HG02884 (cell line): ENCODE data around the gene PLK2.

Experiments used
- ATAC-seq: cut with Tn5 transposase; IDR thresholded peaks from one replicate; pipeline ENCODE4 v1.9.1; 2021; ENCODE audit warnings: mild to moderate bottlenecking, moderate library complexity; ENCODE audit not compliant: unreplicated experiment

The PLK2 gene

DNA sequence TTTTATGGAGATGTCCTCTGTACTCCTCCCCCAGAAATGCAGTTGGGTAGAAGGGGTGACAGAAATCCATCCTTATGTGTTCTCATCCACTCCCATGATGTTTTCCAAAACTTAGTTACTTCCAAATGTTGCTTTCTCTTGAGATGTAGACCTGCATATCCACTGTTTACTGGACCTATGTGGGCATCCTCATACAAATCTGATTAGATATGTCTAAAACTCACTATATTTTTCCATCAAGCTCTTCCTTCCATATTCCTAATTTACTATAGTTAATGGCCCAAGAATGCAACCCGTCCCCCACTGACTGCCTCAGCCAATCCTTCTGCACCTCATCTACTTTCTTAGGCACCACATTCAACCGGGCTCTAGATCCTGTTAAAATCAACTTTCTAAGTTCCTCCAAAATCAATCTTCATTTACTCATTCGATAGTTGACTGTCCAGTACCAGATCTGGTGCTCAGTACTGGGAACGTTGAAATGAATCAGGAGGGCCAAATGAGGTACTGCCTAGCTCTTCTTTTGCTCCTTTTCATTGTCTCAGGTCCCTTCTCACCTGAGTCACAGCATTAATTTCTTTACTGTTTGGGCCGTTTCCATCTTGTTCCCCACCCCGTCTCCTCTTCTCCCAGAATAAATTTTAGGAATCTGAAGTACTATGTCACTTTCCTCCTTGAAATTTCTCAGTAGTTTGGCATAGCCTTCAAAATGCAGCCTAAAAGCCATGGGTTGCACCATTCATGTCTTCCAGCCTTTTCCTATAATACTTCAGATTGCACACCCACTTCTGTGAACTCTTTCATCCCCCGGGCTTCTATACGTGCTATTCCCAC, 7.9 kb downstream of the PLK2 start:
- ATAC-seq = no peak

DNA sequence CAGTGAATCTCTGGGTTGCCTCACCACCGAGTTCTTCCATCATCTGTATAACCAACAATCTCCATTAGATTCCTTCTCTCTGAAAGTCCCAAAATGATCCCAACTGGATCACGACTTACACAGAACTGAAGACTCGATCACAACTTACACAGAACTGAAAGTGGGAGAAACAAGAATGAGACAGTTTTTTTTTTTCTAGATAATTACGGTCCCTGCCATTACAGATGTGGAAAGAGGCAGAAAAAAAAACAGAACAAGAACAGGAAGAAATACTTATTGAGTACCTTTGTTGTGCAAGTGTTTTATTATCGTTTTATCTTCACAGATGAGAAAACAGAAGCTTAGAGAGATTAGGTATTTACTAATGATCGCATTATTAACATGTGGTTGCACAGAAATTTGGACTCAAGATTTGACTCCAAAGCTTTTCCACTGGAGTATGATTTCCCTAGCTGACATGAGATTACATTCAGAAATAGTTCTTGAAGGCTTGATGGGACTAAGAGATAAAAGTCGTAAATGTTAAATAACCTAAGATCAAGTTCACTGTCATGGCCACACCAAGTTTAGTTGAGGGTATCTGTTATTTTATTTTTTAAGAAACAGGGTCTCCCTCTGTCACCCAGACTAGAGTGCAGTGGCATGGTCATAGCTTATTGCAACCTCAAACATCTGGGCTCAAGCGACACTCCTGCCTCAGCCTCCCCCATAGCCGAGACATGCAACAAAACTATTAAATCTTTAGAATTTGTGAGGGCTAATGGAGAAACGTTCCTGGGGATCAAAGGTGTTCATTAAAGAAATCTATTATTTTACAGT, 8.9 kb downstream of the PLK2 start:
- no peak for ATAC-seq

DNA sequence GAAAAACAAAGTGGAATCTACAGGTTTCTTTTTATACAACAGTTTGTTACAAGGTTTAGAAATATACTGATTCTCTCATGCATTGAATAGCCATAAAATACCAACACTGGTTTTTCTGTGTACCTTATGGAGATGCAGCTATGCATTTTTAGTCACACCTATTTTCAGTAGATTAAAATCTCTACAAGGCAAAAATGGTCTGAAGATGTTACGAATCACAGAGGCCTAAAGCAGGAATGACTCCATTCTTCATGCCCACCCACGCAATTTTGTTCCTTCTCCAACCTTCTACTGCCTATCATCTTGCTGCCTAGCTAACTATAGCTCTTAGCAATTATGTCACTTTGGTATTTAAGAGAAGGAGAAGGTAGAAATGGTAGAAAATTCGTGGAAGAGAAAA, 9.9 kb downstream of the PLK2 start:
- ATAC-seq = no peak

DNA sequence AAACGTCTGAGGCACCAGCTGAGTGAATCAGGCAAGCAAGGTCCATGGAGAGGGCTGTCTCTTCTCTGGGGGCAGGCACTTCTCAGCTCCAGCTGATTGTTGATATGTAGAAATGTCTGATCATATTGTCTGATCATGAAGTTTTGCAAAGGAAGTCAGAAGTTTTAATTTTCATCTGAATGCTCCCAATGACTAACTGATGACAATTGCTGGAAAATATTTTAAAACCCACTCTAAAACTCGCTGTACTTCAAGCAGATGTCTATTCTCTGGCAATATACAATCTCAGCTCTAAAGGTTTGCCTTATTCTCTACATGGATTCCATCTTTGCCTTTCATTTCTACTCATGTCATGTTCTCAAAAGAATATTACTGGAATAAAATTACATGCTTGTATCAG, 12.7 kb downstream of the PLK2 start:
- no peak for ATAC-seq

DNA sequence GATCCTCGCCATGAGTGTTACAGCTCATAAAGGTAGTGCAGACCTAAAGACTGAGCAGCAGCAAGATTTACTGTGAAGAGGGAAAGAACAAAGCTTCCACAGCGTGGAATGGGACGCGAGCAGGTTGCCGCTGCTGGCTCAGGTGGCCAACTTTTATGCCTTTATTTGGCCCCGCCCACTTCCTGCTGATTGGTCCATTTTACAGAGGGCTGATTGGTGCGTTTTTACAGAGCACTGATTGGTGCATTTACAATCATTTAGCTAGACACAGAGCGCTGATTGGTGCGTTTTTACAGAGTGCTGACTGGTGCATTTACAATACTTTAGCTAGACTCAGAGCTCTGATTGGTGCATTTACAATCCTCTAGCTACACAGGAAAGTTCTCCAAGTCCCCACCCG, 13.9 kb downstream of the PLK2 start:
- no peak for ATAC-seq

DNA sequence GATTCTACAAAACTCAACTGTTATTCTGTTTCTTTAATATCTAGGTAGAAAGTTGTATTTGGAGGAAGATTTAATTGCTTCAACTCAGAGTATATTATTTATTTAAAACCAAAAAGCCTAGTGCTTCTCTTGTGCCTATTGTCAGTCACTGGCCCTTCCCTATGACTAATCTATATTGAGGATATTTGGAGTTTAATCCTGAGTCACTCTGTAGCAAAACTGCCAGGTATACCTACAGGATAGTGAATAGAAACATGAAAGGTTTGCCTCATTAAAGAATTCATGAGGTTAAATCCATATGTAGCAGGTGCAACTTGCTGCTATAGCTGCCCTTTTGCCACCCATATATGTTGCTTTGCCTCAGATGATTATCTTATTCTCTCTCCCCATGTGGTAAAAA, 15.1 kb downstream of the PLK2 start:
- no peak for ATAC-seq

DNA sequence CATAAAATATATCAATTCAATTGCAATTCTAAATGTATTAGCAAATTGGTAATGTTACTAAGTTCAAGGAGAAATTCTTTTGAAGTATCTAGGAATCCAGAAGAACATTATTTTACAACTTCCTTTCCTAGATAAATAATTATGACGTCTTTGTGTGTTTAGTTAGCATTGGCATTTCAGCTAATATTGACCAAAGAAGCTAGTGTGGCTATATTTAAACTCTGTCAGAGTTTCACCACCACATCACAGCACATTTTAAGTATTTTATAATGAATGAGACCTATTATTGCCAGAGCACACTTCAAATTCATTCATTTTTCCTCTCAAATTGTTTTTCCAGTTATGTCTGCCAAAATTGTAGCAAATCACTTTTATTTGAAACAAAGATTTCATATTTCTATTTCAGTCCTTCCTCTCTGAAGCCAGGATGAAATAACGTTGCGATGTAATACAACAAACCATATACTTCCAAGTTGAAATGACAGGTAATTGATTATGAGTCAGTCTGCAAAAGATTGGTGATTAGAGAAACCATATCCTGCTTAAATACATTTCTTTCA, 18.9 kb downstream of the PLK2 start:
- ATAC-seq = no peak

DNA sequence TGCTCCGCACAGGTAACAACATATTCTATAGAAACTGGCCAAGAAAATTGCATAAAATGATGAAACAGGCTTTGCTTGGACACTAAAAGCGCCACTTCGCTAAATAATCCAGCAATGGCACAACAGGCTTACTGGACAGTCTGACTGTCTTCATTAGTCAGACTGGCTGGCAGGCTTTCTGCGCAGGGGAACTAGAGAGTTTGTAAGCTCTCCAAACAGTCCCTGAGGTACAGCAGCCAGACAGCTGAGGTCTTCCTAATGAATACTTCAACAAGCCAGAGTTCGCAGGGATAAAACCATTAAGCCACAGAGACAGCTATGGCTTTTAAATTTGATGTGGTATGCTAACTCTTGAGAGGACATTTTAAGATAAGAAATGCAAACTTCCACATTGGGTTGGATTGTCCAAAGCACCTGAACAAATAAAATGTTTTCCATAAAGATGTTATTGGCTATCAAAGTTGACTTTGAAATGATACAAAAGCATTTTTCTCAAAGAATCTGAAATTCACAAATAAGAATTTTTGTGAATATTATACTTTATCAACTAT, 20.7 kb downstream of the PLK2 start:
- ATAC-seq = no peak

DNA sequence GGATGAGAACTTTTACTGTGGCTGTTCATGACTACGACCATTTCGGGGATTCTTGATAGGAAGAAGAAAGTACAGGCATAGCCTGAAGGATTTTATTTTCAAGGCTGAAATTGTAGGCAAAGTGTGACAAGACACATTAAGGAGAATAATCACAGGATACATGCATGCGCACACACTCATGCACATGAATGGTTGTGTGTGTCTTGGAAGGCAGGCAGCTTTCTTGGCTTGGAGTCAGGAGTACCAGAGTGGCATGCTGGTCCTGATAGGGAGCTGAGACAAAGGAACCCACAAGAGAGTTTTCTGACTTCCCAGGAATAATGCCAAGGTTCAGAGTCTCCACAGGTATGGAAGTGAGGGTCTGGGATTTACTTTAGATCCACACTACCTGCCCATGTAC, 22.2 kb downstream of the PLK2 start:
- ATAC-seq = no peak

DNA sequence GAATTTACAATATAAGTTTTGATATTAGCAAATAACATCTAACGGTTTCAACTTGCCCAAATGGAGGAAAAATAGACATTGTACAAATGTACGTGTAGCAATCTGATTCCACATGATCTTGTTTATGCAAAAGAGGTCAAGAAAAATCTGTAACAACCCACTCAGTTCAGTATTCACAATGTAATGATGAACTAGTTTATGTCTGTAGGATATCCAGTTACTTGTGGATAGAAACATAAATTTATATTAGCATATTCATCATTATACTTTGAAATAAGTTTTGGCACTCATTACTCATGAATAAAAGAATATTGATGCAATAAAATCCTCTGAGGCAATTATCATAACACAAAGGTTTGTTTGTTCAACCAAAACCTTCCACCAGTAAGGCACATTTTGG, 28.1 kb downstream of the PLK2 start:
- ATAC-seq = no peak

DNA sequence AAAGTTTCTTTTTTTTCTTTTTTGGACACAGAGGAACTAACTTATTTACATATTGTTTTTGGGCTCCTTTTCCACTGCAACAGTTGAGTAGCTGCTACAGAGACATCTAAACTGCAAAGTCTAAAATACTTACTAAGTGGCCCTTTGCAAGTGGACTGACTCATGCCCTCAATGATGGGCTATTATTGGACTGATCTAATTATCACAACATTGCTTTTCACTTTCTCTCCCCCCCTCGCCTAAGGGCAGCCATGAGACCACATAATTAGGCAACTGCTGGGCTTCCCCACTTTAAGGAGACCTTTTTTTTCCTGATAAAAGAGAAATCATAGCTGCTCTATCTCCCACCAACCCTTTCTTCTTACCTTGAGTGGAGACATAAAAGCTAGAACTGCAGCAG, 47.0 kb downstream of the PLK2 start:
- no peak for ATAC-seq

DNA sequence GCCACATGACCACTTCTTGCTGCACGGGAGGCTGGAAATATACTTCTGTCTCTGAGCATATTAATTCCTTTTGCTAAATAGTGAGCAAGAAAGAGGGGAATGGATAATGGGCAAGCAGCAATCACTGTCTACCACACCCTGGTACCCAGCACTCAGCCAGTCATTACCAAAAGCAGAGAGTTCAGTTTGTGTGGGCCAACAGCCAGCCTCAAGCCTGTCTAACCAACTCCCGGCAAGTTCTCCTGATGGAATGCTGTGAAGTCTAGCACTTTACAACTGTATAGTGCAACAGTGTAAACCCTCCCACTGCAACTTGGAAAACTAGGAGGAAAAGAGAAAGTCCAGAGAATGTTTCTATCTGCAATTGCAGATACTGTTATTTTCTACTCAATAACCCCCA, 47.8 kb downstream of the PLK2 start:
- ATAC-seq = no peak

DNA sequence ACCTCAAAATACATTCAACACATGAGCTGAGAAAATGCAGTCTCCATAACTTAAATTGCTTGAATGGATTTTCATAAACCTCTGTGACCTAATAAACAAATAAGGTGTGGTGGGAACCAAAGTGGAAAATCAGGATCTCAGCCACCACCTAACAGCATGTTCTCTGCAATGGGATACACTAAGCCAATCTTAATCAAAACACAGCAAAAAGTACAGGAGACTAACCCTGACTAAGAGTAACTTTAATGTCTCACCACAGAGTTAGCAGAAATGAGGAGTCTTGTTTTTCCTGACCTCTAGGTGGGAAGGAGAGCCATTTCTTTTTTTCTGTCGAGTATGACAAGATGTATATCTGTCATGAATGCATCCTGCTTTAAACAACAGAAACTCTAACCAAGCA, 48.5 kb downstream of the PLK2 start:
- no peak for ATAC-seq

DNA sequence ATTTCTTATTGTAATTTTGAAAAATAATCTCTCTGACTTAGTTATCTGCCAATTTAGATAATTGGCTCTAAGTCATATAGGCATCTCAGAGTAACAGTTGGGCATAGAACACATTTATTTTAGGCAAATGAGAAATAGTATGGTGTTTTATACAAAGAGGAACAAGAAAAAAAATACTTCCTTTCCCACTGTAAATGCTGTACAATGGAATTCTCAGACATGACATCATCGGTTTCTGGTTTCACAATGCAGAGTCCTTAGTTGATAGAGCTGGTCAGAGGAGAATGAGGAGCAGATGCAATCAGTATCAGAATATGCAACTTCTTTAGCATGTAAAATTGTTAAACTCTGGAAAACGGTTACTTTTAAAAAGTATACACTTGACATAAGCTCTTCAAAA, 49.4 kb downstream of the PLK2 start:
- ATAC-seq = no peak

DNA sequence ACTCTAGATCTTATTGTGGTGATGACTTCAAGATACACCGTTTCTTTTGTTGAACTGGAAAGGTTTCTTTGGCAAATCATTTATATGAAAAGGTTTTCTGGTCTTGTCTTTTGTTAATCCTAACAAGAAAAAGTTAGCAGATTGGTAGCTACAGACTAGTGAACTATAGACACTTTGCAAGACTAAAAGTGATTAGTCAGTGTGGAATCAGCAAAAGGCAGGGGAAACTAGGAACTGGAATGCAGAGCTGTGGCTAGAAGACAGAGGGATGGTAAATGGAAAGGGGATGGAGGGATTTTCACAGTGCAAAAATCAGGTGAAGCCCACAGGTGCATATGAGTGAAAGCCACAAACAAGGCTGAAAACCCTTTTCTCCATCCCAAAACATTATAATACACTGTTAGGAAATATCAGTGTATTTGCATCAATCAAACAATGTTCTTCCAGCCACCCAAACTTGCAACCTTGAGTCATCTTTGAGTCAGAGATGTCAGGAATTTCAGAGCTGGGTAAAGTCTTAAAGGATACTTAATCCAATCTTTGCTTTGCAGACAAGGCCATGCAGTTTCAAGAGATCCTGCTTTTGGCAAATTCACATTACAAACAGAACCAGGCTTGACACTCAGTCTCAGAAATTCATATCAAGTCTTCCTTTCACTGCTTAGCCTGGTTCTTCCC, 52.7 kb downstream of the PLK2 start:
- no peak for ATAC-seq

DNA sequence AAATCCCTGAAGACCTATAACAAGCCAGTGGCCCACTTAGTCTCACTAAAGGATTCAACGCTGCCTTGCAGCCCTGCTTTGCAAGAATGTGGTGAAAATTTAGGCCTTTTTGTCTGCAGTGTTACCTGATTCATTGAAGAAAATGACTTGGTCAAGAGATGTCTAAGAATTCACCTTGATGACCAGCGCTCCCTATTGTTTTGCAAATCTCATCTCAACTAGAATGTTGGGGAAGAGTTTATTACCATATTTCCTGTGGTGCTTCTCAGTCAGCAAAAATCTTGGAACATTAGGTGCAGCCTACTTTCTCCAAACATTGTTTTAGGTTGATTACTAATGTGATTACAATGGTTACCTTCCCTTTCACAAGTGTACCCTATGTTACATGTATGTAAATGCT, 53.5 kb downstream of the PLK2 start:
- no peak for ATAC-seq

DNA sequence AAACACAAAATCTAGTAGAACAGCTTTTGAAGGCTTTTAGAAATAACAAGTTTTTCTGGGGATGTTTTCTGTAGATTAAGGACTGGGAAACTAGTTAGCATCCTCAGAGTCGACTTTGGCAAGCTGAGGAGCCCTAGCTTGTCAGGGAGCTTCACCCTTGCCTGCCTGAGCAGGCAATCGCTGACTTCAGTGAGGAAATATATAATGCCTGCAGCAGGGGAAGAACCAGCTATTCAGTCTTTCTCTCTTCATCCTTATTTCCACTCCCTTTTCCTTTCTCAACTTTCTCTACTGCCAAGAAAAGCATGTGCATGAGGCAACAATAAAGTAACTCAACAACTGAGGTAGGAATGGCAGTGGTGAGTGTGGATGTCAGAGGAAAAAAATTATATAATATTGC, 54.7 kb downstream of the PLK2 start:
- no peak for ATAC-seq

DNA sequence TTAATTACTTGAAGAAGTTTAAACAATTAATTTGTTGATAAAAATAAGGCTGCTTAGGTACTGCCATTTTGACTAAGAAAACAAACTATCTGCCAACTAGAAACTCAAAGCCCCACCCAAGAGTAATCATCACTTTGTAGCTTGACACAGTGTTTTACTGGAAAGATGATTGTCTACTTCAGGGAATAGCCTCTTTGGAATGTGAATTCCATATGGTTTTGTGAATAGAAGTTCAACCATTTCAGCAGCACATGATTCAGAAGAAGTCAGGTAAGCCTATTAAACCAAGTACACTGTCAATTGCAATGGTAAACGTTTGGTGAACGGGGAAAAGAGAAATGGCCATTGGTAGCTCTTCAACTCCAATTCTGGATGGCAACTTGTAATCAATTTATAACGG, 55.2 kb downstream of the PLK2 start:
- no peak for ATAC-seq
